HG03139 (cell line): Measurements from ENCODE around the gene EIF4G1.
A peak's percentile ranks its signal among the peaks of the same experiment; 100 is the strongest.

ENCODE experiments used
- ATAC-seq: cut with Tn5 transposase; IDR thresholded peaks from one replicate; pipeline ENCODE4 v1.9.1; 2021; ENCODE audit not compliant: unreplicated experiment

Gene EIF4G1

DNA sequence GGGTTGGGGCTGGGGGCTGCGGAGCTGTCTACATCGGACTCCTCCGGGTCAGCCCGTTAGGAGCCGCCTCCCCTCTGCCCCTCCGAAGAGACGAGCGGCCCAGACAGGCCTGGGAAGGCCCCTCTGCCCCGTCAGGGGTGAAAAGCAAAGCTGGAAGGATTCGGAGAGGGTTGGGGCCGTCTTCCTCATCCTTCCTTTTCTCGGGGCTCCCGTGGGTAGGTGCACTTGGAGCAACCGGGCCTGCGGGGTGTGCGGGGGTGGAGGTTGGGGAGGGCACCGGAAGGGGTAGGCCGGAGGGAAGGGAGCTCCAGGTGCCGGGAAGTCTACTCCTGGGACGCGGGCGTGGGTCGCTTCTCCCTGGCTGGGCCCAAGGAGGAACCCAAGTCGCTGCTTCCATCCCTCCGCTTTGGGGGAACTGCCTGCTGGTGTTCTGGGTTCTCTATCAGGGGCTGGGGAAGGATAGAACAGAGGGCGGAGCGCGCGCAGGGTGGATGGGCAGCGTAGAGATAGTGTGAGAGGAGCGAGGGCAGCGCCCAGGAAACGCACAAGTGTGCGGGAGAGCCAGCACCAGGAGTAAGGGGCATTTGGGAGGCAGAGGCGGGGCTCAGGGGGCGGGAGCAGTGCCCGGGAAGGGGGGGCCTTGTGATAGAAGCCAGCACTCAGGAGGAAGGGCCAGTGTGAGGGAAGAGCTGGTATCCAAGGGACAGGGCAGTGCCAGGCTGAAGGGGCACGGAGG, 47.7 kb downstream of the EIF4G1 start:
- no peak for ATAC-seq

DNA sequence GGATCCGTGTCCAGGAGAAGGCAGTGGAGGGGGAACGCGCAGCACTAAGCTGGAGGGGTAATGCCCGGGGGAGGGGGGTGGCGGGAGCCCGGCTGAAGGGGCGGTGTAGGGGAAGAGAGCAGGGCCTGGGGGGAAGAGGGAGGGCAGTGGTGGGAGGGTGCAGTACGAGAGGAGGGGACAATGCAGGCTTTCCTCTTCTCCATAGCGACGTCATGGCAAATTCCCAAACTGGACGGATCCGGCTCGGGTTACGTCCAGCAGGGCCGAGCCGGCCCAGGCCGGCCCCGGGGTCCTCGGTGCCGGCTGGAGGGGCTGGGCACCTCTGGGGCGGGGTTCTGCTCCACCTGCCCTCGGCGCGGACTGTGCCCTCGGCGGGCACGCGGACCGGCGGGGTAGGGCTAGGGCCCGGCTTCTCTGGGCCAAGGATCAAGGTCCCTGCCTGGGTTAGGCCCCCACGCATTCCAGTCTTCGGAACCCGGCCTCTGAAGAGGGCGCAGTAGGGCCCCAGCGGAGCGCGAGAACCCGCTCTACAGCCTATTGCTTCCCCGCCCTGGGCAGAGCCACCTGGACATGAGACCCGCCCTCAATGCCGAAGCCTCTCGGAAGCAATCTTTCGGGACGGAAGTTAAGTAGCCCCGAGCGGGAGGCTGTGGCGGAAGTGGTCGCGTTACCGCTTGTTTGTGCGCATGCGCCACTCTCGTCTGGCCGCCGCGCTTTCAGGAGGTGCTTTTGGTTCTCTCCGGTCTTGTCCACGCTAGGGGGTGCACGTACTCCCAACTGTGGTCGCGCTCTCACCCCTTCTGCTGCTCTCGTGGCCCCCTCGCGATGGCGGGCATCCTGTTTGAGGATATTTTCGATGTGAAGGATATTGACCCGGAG, 48.5 kb downstream of the EIF4G1 start:
- ATAC-seq = peak; percentile 74

DNA sequence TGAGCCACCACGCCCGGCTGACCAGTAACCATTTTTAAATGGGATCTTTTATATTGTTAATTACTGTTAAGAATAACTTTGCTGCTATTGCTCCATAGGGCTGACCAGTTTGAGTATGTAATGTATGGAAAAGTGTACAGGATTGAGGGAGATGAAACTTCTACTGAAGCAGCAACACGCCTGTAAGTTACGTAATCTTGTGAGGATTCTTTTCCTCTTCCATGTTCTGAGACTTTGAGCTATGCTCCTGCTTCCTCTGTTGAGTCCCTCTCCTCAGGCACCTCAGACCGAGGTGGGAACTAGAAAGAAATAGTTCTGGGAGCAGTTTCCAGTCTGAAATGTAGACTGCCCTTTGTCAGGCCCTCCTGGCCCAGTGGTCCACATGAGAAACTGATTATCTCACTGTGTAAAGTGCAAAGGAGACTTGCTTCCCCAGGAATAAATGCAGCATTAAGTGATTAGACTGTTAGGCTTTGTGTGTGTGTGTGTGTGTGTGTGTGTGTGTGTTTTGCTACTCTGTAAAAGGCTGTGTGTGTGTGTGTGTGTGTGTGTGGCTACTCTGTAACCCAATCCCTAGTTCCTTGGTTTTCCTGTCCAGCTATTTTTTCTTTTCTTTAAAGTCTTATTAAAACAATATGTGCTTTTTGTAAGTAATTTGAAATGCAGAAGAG, 52.3 kb downstream of the EIF4G1 start:
- no peak for ATAC-seq

DNA sequence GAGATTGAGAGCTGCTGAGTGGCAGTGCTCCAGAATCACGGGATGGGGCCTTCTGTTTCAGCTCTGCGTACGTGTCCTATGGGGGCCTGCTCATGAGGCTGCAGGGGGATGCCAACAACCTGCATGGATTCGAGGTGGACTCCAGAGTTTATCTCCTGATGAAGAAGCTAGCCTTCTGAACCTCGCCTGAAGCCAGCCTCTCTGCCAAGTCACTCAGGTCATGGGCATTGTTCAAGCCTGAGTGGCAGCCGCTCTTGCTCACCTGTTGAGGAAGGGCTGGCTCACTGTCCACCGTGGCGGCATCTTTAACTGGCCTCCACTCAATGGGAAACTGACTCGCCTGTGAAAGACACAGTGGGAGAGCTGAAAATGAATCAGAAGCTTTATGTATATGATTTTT, 53.7 kb downstream of the EIF4G1 start:
- ATAC-seq = no peak

DNA sequence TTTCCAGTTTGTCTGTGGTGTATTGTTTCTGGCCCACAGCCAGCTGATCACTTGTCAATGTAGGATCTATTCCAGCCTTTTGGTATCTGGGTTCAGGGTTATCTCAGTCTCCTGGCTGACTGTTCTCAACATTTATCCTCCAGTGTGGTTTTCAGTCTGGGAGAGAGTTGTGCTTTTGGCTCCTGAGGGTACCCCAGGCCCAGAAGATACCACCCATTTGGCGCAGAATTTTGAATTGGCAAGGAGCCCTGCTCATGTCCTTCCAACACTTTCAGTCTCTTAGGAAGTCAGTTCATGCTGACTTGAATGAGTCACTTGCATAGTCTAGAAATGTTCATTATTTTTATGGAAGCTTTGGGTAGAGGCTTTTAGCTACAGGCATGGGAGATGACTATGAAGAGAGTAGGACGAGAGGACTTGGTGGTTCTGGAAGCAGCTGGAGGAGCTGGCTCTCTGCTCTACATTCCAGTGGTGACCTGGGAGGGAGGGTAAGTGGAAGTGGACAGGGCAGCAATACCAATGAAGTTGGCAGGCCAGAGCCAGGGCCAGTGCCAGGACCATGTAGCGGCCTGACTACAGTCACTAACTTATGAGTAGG, 54.3 kb downstream of the EIF4G1 start:
- ATAC-seq = no peak

DNA sequence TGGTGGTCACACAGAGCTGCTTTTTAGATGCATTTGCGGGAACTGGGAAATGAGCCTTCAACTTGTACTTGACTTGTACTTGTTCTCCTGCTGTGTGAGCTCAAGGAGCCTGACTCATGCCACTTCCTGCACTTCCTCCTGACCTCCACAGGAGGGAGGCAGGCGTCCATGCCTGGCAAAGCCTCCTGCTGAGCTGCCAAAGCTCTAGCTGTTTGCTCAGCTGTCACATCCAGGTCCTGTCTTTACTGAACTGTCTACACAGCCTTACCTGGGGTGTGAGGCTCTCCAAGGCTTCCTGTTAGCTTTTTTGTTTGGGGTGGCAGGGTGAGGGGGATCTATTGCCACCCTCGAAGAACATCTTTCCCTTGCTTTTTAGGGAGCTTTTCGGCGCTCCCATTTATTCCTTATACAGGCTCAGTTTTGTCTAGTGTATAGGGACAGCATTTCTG, 57.2 kb downstream of the EIF4G1 start:
- no peak for ATAC-seq

DNA sequence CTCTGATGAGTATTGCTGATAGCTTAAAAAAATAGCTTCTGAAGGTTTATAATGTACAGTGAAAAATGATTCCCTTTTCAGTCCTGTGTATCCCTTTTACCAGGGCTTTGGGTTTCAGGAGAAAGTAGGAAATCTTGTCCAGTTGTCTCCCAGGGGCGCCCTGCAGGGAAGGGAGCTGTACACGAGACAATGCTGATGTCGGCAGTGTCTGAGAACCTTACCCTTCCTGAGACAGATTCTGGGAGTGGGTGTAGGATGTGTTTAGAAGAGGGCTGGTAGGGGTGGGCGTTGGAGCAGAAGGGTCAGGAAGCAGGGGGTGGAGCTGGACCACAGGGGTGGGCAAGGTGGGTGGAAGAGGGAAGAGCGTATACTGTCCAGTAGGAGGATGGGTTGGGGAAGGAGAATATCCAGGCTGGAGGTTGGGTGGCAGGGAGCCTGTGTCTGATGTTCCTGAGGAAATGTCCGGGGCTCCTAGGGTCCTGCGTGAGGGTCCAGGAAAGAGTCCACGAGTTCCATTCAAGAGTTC, 58.0 kb downstream of the EIF4G1 start:
- no peak for ATAC-seq

DNA sequence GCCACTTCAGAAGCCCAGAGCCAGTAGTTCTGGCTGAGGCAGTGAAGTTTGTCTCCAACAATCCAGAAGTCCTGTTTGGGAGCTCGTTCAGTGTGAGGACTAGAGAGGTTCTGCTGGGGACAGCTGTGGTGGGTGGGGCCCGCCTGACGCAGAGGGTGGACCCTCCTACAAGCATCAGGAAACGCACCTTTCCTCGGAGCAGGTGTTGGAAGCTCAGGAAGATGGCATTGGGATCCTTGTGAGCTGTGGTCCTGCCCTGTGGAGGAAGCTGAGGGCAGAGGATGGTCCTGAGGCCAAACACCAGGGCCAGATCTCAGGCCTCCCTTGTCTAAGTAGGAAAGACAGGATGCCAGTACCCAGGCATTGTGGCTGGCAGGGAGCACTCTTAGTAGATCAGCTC, 58.5 kb downstream of the EIF4G1 start:
- ATAC-seq = no peak

DNA sequence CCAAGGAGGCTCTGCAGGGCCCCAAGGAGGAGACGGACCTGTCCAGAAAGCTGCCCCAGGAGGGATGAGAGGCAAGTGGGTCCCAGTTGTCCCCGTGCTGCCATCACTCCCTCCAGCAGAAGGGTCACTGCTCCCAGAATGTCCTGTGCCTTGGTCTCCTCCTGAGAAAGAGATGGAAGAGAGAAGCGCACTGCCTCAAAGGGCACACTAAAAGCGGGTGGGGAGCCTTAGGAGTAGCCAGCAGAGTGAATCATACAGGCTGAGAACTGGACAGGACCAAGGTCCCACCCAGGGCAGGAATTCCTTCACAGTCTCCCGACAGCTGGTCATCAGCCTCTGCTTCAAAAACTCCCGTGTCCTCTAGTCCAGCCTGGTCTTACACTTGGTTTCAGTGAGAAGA, 59.0 kb downstream of the EIF4G1 start:
- no peak for ATAC-seq

DNA sequence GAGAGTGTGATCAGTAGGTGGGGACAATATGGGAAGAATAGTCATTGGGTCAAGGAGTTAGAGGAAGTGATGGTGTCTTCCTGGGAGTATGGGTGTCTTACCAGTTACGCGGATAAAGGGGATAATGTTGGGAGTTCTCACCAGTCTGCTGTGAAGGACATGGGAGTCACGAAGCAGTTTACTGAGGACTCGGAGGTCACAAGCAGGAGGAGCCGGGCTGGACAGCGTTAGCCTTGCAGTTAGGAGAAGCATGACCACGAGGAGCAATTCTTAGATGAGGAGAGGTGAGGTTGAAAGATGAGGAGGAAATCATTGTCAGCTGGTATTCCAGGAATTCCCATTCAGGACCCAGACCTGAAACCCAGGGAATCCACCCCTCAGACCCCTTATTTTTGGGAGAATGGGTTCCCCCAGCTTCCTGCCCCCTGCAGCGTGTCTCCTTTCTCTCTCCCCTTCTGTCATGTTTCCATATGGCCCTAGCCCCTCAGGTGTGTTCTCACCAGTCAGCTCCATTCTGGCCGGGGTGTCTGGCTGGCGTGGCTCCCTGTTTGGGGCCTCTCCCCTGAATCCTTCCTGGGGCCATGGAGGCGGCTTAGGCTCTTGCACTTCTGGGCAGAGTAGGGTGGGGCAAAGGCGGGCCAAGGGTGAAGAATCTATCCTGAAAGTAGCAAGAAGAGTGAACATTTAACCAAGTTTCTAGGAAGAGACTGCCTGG, 61.5 kb downstream of the EIF4G1 start:
- ATAC-seq = no peak

DNA sequence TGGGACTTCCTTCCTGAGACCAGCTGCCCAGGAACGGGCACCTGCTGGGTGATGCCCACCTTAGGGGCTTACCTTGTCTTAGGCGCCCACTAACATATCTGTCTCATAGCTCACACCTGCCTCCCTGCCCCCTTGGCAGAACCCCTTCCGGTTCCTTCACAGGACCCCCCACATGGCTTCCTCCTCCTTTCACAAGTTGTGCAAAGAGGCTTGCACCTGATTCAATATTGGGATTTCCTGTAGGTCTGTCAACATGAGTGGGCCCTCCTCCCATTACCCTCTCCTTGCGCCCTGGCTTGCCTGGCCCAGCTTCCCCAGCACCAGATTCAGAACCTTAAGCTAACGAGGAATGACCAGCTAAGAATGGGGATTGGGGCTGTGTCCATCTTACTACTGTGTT, 63.0 kb downstream of the EIF4G1 start:
- no peak for ATAC-seq

DNA sequence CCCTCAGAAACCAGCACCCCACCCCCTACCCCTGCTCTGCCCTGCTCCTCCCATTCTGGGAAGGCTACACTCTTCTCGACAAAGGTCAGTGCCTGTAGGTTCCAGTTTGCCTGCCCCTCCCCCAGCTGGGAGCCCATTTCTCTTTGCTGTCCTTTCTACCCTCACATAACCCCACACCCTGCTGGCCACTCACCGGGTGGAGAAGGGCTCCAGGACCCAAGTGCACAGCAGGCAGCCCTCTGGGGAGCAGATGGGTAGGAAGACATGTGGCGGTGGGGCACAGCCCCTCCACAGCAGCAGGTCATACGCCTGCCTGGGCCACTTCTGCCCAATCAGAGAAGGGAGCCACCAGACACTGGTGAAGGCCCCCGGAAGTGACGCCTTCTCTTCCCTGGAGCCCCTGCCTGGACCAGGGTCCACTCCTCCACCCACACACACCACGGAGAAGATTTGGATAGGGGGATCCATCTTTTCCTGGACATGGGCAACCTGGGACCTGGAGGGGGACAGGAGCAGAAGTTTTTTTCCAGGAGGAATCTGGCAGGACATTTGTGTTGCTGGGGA, 63.6 kb downstream of the EIF4G1 start, which contains the start of gene THPO:
TSS of gene THPO (minus strand) at position 326 of the 564 bp plus-strand sequence. CDS start 1,948 bp downstream, outside the sequence.
- ATAC-seq = no peak

DNA sequence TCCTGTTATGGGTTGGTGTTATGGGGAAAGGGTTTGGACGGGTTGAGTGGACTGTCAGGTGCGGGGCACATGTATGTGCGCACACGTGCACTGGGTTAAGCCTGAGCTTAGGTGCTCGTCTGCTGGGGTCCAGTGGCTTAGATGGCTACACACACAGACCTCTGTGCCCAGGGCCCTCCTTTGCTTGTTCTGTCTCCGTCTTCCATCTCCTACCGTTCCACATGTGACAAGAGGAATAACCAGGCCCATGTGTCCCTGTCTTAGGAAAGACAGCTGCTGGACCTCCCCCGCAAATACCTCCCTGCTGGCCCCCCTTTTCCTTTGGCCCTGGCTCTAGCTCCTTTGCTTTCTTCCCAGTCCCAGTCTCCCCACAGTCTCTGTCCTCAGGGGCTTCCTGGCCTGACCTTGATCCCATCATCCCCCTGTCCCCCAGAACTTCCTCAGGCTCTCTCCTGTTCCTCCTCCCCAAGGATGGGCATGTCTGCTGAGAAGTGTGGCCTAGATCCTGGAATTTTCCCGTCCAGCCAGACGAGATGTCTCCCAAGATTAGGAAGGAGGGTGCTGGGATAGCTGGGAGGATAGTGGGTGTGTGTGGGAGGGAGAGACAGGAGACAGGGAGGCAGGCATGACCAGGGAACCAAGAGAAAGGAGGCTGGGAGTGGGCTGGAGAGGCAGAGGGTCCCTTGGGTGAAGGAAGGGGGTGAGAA, 64.4 kb downstream of the EIF4G1 start:
- ATAC-seq = no peak

DNA sequence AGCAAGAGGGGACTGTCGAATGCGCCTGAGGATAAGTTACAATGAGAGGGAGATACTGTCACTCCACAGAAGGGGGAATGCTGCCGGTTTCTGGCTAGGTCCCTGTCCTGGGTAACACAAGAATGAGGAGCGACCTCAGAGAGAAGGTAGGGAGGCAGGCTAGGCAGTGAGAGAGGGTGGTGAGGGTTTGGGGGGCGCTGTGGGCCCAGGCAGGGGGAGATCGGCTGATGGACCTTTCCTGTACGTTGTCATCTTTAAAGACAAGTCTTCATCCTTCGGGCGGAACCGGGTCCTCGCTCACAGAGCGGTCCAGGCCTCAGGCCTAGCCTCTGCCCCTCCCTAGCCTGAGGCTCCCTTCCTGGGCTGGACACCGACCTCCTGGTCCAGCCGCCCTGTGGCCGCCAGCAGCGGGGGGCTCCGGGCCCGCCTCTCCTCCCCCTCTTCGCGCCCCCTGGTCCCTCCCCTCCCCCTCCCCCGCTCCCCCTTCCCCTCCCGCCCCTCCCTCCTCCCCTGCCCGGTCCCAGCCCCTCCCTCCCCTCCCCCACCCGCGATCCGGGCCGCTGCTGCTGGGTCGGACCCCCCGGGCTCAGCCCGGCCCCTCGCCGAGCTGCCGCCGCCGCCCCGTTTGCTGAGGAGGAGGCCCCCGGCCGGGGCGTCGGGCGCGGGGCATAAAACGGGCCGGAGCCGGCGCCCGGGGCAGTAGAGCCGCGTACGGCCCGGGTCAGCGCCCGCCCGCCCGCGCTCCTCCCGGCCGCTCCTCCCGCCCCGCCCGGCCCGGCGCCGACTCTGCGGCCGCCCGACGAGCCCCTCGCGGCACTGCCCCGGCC, 65.2 kb downstream of the EIF4G1 start, which contains the start of gene CHRD:
TSS of gene CHRD (plus strand) at position 697 of the 827 bp plus-strand sequence. CDS start 265 bp downstream, outside the sequence.
- no peak for ATAC-seq

DNA sequence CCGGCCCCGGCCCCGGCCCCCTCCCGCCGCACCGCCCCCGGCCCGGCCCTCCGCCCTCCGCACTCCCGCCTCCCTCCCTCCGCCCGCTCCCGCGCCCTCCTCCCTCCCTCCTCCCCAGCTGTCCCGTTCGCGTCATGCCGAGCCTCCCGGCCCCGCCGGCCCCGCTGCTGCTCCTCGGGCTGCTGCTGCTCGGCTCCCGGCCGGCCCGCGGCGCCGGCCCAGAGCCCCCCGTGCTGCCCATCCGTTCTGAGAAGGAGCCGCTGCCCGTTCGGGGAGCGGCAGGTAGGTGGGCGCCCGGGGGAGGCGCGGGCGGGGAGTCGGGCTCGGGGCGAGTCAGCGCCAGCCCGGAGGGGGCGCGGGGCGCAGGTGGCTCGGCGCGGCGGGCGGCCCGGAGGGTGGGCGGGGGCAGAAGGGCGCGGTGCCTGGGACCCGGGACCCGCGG, 65.8 kb downstream of the EIF4G1 start:
- no peak for ATAC-seq

DNA sequence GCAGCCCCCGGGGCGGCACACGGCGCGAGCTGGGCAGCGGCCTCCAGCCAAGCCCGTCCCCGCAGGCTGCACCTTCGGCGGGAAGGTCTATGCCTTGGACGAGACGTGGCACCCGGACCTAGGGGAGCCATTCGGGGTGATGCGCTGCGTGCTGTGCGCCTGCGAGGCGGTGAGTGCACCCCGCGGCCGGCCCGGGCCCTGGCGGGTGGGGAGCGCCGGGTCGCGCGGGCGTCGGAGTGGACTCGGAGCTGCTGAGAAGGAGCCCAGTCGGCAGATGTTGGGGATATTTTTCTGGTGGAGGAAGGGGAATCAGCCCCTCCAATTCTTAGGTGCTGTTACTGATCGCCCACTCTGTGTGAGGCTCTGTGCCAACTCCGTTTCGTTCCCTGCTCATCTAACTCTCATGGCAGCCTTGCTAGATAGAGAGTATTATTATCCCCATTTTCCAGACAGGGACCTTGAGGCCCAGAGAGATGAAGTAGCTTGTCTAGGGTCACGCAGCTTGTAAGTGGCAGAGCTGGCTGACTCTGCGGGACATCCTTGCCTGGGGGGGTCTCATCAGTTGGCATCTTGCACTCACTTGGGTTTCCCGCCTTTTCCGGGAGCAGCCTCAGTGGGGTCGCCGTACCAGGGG, 66.3 kb downstream of the EIF4G1 start:
- no peak for ATAC-seq

DNA sequence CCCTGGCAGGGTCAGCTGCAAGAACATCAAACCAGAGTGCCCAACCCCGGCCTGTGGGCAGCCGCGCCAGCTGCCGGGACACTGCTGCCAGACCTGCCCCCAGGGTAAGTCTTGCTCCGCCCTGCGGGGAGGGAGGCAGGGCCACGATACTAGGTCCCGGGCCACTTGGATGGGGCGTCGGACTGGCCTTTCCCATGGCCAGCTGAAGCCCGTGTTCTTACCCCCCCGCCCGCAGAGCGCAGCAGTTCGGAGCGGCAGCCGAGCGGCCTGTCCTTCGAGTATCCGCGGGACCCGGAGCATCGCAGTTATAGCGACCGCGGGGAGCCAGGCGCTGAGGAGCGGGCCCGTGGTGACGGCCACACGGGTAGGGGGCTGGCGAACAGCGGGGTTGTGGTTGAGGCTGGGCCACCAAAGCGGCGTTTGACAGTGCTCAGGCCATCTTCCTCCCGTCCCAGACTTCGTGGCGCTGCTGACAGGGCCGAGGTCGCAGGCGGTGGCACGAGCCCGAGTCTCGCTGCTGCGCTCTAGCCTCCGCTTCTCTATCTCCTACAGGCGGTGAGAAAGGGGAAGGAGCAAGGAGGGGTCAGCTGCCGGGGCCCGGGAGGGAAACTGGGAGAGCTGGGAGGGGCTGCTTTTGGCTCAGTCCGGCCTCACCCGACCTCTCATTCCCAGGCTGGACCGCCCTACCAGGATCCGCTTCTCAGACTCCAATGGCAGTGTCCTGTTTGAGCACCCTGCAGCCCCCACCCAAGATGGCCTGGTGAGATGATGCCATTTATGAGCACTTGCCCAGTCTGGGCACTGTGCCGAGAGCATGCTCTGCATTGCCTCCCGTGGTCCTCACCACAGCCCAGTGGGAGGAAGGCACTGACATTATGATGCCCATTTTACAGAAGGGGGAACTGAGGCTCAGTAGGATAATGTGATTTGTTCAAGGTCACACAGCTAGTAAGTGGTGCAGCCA, 67.1 kb downstream of the EIF4G1 start:
- no peak for ATAC-seq
